ENCODE results near the gene MCF2L.
"Not testable (repeated sequence)": the region's sequence is repeated elsewhere in the genome, so short reads cannot be mapped to it uniquely, and the experiment has no call there.

The MCF2L gene

GRCh38 chr13:113020323-113021080 lies 51.5 kb downstream of the MCF2L start:
- no peak for DNase-seq

- no peak for DNase-seq
These were observed 52.4 kb downstream of the MCF2L start for GRCh38 chr13:113021391-113021790.

GRCh38 chr13:113021811-113022210 lies 52.8 kb downstream of the MCF2L start:
- DNase-seq = no peak

GRCh38 chr13:113022391-113022744 lies 53.4 kb downstream of the MCF2L start:
- no peak for DNase-seq

GRCh38 chr13:113022745-113023574 lies 53.9 kb downstream of the MCF2L start:
- no peak for DNase-seq

GRCh38 chr13:113023694-113024430 lies 54.8 kb downstream of the MCF2L start:
- no peak for DNase-seq

GRCh38 chr13:113024466-113024865 lies 55.5 kb downstream of the MCF2L start:
- DNase-seq = no peak

GRCh38 chr13:113026391-113026910 lies 57.4 kb downstream of the MCF2L start:
- no peak for DNase-seq

- DNase-seq = no peak
These were observed 58.1 kb downstream of the MCF2L start for GRCh38 chr13:113027095-113027494.

- no peak for DNase-seq
These were observed 58.6 kb downstream of the MCF2L start for GRCh38 chr13:113027566-113027965.

- no peak for DNase-seq
These were observed 59.5 kb downstream of the MCF2L start for GRCh38 chr13:113028336-113029060.

GRCh38 chr13:113029061-113029445 lies 60.0 kb downstream of the MCF2L start:
- DNase-seq = no peak

- DNase-seq = peak; percentile 84
These were observed 60.7 kb downstream of the MCF2L start for GRCh38 chr13:113029487-113030258.

- not testable (repeated sequence) for DNase-seq
These were observed 61.2 kb downstream of the MCF2L start for GRCh38 chr13:113030259-113030640.

- DNase-seq = no peak
These were observed 62.5 kb downstream of the MCF2L start for GRCh38 chr13:113031465-113031864.

- no peak for DNase-seq
These were observed 63.3 kb downstream of the MCF2L start for GRCh38 chr13:113032291-113032690.

GRCh38 chr13:113033054-113033850 lies 64.2 kb downstream of the MCF2L start:
- DNase-seq = no peak

- DNase-seq = no peak
These were observed 65.6 kb downstream of the MCF2L start for GRCh38 chr13:113034451-113035212.

GRCh38 chr13:113035213-113035800 lies 66.3 kb downstream of the MCF2L start:
- no peak for DNase-seq

- DNase-seq = no peak
These were observed 67.4 kb downstream of the MCF2L start for GRCh38 chr13:113036401-113036800.

Data from stimulated activated CD8-positive, alpha-beta memory T cell treated with anti-CD3 and anti-CD28 coated beads, Interleukin-4, amount 100 ng/mL, for 48 hours (primary cell).